Right lobe of liver (tissue), 6 donors: Measurements from ENCODE around the gene C15orf40. TPM values are rescaled to one million over a fixed set of nuclear protein-coding genes. Genes with fewer than 3 reads are reported as not detected.

ENCODE experiments used
- ATAC-seq, 4 donors: fragments of 200-7000 bp; cut with Tn5 transposase; one replicate each; pipeline ENCODE4 v1.9.1; 2020; ENCODE audit warnings: mild to moderate bottlenecking in 4 of 4, moderate library complexity in 4 of 4
- DNase-seq, 3 donors: peaks; one replicate each; pipeline ENCODE4 v3.0.0-alpha.2; 2020
- H3K27ac ChIP-seq, 3 donors: fragments of 200-600 bp; one replicate each; pipeline ENCODE4 v1.8.0; 2022
- H3K27me3 ChIP-seq, 2 donors: fragments of 200-600 bp; one replicate each; pipeline ENCODE4 v1.8.0; 2022
- H3K36me3 ChIP-seq, 4 donors: fragments of 200-600 bp; sonication (generic) in 1 of 4; one replicate each; pipeline versions ENCODE4 v1.5.1 to v1.8.0; 2017 to 2022; ENCODE audit warnings: control low read depth in 1 of 4
- H3K4me1 ChIP-seq, 4 donors: fragments of 200-600 bp; sonication (generic) in 1 of 4; one replicate each; pipeline versions ENCODE4 v1.5.1 to v1.8.0; 2017 to 2022; ENCODE audit warnings: control low read depth in 1 of 4
- H3K4me3 ChIP-seq, 3 donors: fragments of 200-600 bp; one replicate each; pipeline ENCODE4 v1.8.0; 2022
- H3K9me3 ChIP-seq, 4 donors: fragments of 200-600 bp; sonication (generic) in 1 of 4; one replicate each; pipeline versions ENCODE4 v1.5.1 to v1.8.0; 2017 to 2022; ENCODE audit warnings: control low read depth in 1 of 4
- CTCF ChIP-seq, 4 donors: fragments of 200-600 bp in 3 of 4; fragments of 450-650 bp in 1 of 4; IDR thresholded peaks; one replicate each; pipeline versions ENCODE4 v1.5.1 to v1.8.0; 2016 to 2022; ENCODE audit warnings: antibody characterized with exemption in 4 of 4, mild to moderate bottlenecking in 2 of 4
- POLR2A ChIP-seq: fragments of 450-650 bp; IDR thresholded peaks from one replicate; pipeline ENCODE4 v1.6.1; 2017; ENCODE audit warnings: antibody characterized with exemption, mild to moderate bottlenecking
- WGBS: methylation state at CpG from one replicate; pipeline ENCODE4 v1.1.6; 2018; ENCODE audit warnings: low coverage, low lambda C conversion rate; ENCODE audit not compliant: insufficient coverage; ENCODE audit errors: missing lambda C conversion rate; 5-methylcytosine and 5-hydroxymethylcytosine counted together
- intact Hi-C, 2 donors: fragments of 100-400 bp; cut with DNase I; formaldehyde crosslinking; loops; one replicate each; pipeline versions ENCODE4 v1.11.2 to v1.14.1; 2022
- total RNA-seq, 6 experiments: library from RNA; depleted of rRNA in 2 of 6; stranded (reverse); fragments of >200 nt in 2 of 6; fragmentation: NEBNext Ultra II Directional in 3 of 6; extraction: Animal tissue kit (Norgen Biotek cat#: 25700) in 3 of 6; gene quantifications; one replicate each; pipeline versions ENCODE4 v1.1.0 to v1.2.4, GENCODE V29; 2016 to 2023
- donor health status: DM: no; HTN: yes; CAD: no.
- donor health status: DM: no; HTN: no; CAD: no.
- donor health status: DM: no; HTN: no; CAD: no.
- donor health status: DM: no; HTN: yes; CAD: no.
- donor health status: DM: no; HTN: yes; CAD: no.

C15orf40 gene
- total RNA-seq, 6 experiments from 2014 or later, result 7.1 to 10.7 (median 8.6) TPM

- intact Hi-C loops, result no loop called here
These were observed 43.4 kb downstream of the C15orf40 start for GRCh38 chr15:82968066-82968465.

GRCh38 chr15:82966671-82967071 lies 44.8 kb downstream of the C15orf40 start:
- ATAC-seq, result no peak
- DNase-seq, result no peak
- no peaks in the 10 kb centered on the region for H3K9me3 ChIP-seq
- intact Hi-C loops, result no loop called here
- TF ChIP-seq POLR2A, result no peak
- TF ChIP-seq CTCF (IDR thresholded peaks at IDR 0.05), result no peak
- H3K36me3 ChIP-seq, result no peaks in the 10 kb centered on the region
- H3K4me3 ChIP-seq, result no peak overlapping the region
- no peaks in the 10 kb centered on the region for H3K27me3 ChIP-seq
- peaks cover 0 to 18% (median 9%) of the 10 kb centered on the region in 4 donors for H3K4me1 ChIP-seq
- H3K27ac ChIP-seq, result no peak overlapping the region
- WGBS, result 64% methylated on average over 4 of the region's 4 CpGs

More at GRCh38 chr15:82968066-82968465, 43.4 kb downstream of the C15orf40 start:
- H3K4me1 ChIP-seq, result peaks cover 0 to 31% (median 13%) of the 10 kb centered on the region in 4 donors
- DNase-seq, result no peak
- no peak for ATAC-seq
- no peaks in the 10 kb centered on the region for H3K36me3 ChIP-seq
- TF ChIP-seq CTCF (IDR thresholded peaks at IDR 0.05) (no peak), POLR2A (no peak)
- no peaks in the 10 kb centered on the region for H3K9me3 ChIP-seq
- no peak overlapping the region for H3K27ac ChIP-seq
- H3K4me3 ChIP-seq, result no peak overlapping the region
- WGBS, result 67% methylated on average over 4 of the region's 4 CpGs
- H3K27me3 ChIP-seq, result no peaks in the 10 kb centered on the region

GRCh38 chr15:82964890-82965289 lies 46.5 kb downstream of the C15orf40 start:
- TF ChIP-seq CTCF (IDR thresholded peaks at IDR 0.05) (no peak), POLR2A (no peak)
- no peaks in the 10 kb centered on the region for H3K27me3 ChIP-seq

GRCh38 chr15:82963471-82964341 lies 47.7 kb downstream of the C15orf40 start:
- no peak for ATAC-seq
- 93% methylated on average over 7 of the region's 7 CpGs for WGBS
- Histone ChIP-seq H3K9me3 (no peaks in the 10 kb centered on the region), H3K36me3 (no peaks in the 10 kb centered on the region), H3K4me3 (no peak overlapping the region), H3K4me1 (peaks cover 0 to 2% (median 0%) of the 10 kb centered on the region in 4 donors), H3K27ac (no peak overlapping the region), H3K27me3 (no peaks in the 10 kb centered on the region)
- intact Hi-C loops, result no loop called here
- no peak for DNase-seq
- TF ChIP-seq CTCF (IDR thresholded peaks at IDR 0.05) (no peak), POLR2A (no peak)

More at GRCh38 chr15:82964890-82965289, 46.5 kb downstream of the C15orf40 start:
- intact Hi-C loops, result no loop called here
- Histone ChIP-seq H3K9me3 (no peaks in the 10 kb centered on the region), H3K27ac (no peak overlapping the region), H3K4me3 (no peak overlapping the region), H3K36me3 (no peaks in the 10 kb centered on the region), H3K4me1 (peaks cover 0 to 4% (median 1%) of the 10 kb centered on the region in 4 donors)
- ATAC-seq (no peak), DNase-seq (no peak)
- 95% methylated on average over 5 of the region's 5 CpGs for WGBS
